ENCODE data around the gene C19orf25.
A peak's percentile ranks its signal among the peaks of the same experiment; 100 is the strongest.
"Not testable (repeated sequence)": the region's sequence is repeated elsewhere in the genome, so short reads cannot be mapped to it uniquely, and the experiment has no call there.

Gene C19orf25

GRCh38 chr19:1495051-1495798, 16.2 kb upstream of the C19orf25 start:
- DNase-seq = no peak

GRCh38 chr19:1494115-1494815, 15.2 kb upstream of the C19orf25 start:
- no peak for DNase-seq

- DNase-seq = no peak
Observed at GRCh38 chr19:1492474-1493006, 13.5 kb upstream of the C19orf25 start.

DNA sequence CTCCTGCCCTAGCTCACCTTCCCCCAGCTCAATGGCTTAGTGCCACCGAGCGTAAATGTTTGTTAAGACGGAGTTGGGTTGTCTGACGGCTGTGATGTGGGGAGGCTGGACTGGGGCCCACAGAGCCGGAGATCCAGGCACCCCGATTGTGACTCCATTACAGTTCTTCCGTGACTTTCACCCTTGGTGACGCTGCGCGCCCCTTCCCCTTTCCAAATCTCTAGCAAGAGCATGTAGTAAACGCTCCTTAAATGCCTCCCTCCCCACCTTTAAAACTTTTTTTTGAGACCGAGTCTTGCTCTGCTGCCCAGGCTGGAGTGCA, 12.8 kb upstream of the C19orf25 start:
- DNase-seq = no peak

DNA sequence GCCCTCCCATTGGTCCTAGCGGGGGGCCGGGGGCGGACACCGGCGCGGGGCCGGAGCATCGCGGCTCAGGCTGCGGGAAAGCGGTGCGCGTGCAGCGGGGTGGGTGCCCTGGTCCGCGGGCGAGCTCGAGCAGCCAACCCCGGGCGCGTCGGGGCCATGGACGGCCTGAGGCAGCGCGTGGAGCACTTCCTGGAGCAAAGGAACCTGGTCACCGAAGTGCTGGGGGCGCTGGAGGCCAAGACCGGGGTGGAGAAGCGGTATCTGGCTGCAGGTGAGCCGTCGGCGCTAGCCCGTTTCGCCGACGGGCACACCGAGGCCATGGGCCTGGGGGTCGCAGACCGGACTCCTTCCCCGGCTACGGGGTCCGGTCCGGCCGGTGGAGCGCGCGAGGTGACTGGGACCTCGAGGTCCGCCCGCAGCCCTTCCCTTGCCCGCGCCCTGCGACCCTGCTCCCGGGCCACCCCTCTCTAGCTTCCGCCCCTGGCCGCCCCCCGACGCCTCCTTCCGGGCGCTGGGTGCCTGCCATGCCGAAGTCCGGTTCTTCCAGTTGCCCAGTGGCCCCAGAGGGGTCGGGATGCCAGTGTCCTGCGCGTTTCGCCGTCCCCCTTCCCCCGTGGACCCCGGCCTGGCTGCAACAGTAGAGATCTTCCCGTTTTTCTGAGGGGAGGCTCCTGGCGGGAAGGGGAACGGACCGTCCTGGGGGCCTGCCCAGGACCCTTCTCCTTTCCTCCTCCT, 12.3 kb upstream of the C19orf25 start, which contains the start of gene REEP6:
Gene REEP6, plus strand, starts transcription at position 68 of the 735 bp plus-strand sequence. Its CDS starts 89 bp downstream, at position 157.
- DNase-seq = no peak

GRCh38 chr19:1490311-1491113, 11.5 kb upstream of the C19orf25 start, which contains the start of gene PCSK4:
Gene PCSK4 (minus strand): TSS chr19:1490350. CDS start chr19:1490346, 4 bp downstream.
- peak; percentile 99 for DNase-seq

GRCh38 chr19:1489463-1490310, 10.7 kb upstream of the C19orf25 start:
- DNase-seq = no peak

DNA sequence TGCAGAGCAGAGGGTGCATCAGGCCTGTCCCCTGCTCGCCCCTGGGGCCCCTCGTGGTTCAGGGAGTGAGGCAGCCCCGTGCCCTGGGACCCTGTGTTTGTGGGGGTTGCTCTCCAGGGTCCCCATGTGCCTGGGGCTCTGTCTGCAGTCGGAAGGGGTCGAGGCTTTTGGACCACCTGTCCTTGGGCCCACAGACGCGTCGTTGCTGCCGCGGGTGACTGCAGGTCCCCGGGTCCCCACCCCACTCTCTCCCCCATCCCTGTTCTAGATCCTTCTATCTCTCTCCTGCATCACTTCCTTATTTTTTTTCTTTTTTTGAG, 9.2 kb upstream of the C19orf25 start:
- DNase-seq = no peak

DNA sequence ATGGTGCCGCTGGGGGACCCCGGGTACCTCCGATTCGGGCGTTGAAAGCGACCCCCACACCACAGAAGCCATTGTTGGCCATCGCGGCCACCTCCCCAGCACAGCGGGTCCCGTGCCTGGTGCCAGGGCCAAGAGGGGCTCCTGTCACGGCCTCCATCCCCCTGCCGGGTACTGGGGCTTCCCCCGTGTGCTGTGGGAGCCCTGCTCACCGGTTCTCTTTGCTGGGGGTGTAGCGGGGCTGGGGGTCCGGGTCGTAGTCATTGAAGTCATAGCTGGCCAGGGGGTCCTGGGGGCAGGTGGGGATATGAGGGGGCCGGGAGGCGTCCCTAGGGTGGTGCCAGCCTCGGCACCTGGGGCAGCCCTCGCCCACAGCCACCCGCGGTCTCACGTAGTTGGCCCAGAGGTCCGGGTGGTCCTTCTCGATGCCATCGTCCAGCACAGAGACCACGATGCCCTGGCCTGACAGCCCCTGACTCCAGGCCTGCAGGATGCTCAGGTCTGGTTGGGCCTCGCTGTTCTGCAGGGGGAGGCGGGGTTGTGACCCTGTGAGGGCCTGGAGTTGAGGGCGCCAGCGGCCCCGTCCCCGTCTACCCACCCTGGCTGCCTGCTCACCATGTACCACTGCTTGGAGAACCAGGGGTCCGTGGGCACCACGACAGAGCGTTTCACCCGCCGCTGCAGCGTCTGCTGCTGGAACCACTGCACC, 8.7 kb upstream of the C19orf25 start:
- no peak for DNase-seq

DNA sequence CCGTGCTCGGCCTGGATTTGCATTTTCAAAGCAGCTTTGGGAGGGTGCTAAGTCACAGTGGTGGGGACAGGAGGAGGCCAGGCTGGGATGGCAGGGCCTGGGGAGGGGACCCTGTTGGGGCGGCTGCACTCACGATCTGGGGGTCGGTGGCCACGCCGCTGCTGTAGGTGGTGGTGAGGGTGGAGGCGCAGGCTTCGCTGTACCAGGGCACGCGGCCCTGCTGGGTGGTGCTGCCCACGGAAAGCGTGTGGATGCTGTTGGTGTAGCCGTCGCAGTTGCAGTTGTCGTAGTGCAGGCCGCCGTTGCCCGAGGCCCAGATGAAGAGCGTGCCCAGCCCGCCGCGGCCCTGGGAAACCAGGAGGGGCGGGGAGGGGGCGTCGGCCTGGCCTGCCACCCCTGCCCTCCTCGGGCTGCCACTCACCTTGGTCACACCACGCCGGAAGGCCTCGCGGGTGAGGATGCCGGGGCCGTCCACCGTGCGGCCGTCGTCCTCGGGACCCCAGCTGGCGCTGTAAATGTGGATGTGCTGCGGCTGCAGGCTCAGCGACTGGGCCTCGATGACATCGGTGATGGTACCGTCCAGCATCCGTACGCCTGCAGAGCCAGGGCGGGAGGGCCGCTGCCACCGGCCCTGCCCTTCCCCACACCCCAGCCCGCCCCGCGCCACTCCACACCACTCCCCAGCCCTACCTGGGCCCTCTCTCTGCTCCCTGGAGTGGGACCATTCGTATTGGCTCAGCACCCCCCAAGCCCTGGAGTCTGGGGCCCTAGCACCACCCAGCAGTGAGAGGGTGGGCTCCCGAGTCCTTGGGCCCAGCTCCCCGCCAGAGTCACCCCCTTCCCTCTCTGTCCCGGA, 7.9 kb upstream of the C19orf25 start:
- DNase-seq = no peak

DNA sequence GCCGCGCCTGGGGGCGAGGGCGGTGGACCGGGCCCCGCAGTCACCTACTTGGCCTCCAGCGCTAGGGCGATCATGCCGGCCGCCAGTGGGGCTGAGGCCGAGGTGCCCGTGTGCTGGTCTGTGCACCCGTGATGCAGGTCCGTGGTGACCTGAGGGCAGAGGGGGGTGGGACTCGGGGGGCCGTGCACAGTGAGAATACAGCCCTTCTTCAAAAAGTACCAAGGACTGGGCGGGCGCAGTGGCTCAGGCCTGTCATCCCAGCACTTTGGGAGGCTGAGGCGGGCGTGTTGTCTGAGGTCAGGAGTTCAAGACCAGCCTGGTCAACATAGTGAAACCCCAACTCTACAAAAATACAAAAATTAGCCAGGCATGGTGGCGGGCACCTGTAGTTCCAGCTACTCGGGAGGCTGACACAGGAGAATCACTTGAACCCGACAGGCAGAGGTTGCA, 5.0 kb upstream of the C19orf25 start:
- DNase-seq = no peak

- DNase-seq = no peak
Observed at GRCh38 chr19:1483131-1483978, 4.3 kb upstream of the C19orf25 start.

GRCh38 chr19:1482361-1483130, 3.5 kb upstream of the C19orf25 start:
- no peak for DNase-seq

DNA sequence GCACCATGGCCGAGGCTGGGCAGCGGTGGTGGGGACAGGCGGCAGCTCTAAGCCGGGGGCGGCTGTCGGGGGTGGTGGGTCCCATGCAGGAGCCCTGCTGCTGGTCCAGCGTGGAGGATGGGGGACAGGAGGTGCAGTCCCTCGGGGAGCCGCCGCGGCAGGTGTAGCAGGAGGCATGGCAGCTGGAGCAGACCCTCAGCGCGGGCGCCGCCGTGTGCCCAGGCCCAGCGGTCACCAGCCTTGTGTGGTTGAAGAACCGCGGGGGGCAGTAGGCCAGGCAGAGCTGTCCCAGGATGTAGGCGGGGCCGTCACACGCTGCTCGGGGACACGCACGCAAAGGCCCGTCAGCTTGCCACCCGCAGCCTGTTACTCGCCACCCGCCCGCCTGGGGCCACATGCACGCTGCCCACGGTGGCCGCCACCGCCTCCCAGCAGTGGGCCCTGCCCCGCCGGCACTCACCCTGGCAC, 2.9 kb upstream of the C19orf25 start:
- no peak for DNase-seq

DNA sequence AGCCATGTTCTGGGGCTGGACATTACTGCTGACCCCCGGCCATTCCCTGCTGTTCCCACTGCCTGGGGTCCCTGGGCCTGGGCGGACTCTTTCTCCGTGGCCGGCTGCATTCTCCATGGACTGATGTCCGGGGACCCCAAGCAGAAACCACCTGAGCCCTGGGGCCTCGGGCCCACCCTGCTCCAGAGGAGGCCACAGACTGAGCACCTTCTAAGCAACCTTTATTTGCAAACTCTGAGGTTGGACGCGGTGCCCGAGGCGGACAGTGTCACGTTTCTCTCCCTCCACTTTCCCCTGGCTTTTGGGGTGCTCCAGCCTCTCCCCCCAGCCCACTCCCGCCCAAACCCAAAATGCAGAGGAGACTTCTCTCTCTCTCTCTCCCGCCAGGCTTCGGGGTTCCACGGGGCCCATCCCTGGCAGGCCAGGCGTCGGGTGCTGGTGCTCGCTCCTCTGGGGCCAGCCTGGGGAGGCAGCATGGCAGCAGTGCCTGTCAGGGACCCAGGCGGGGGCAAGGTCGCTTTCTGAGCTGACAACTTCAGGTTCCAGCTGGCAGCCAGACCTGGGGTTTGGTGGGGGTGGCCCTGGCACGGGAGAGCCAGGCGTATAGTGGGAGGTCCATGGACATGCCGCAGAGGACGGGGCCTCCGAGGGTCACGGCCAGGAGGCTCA, 2.3 kb upstream of the C19orf25 start:
- no peak for DNase-seq

GRCh38 chr19:1477056-1477455, 2.0 kb downstream of the C19orf25 start:
- DNase-seq = not testable (repeated sequence)

DNA sequence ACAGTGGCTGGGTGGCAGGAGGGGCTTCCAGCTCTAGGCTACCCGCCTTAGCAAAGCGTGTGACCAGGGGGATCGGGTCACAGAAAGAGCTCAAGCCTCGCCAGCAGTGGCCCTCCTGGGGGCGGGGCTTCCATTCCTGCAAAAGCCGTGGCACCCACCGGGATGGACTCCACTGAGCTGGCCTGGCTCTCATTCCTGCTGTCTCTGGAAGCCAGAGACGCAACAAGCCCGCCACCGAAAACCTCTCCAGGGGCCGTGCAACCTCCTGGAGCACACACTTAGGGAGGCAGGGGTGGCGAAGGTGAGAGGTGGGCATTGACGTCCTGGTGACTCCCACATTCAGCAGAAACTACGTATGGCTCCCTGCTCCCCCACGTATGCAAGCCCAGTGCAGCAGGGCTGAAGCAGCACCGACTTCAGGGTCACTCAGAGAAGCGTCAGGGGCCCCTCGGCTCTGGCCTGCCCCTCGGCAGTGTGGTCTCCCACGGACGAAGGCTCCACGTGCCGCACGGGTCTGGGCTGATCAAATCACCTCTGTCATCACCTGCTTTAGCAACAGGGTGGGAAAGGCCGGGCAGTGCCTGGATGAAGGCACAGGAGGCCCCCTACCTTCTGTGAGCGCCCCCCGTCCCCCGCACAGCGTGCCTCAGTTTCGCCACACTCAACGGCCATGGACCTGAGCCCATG, 3.1 kb downstream of the C19orf25 start:
- no peak for DNase-seq
